Lower lobe of right lung (tissue), 2 donors: ENCODE results near the gene SAYSD1. TPM values are rescaled to one million over a fixed set of nuclear protein-coding genes. Genes with fewer than 3 reads are reported as not detected.
A peak's percentile ranks its signal among the peaks of the same experiment; 100 is the strongest.

Source experiments
- ATAC-seq, 2 donors: fragments of 200-7000 bp; cut with Tn5 transposase; one replicate each; pipeline ENCODE4 v1.9.1; 2020 to 2022; ENCODE audit warnings: mild to moderate bottlenecking in 2 of 2, moderate library complexity in 2 of 2
- DNase-seq: peaks from one replicate; pipeline ENCODE4 v3.0.0-alpha.2; 2020
- H3K27ac ChIP-seq: fragments of 200-600 bp; one replicate; pipeline ENCODE4 v1.8.0; 2022
- H3K27me3 ChIP-seq: fragments of 200-600 bp; one replicate; pipeline ENCODE4 v1.8.0; 2022; ENCODE audit warnings: low read depth
- H3K36me3 ChIP-seq: fragments of 200-600 bp; one replicate; pipeline ENCODE4 v1.8.0; 2022; ENCODE audit warnings: mild to moderate bottlenecking
- H3K4me1 ChIP-seq: fragments of 200-600 bp; one replicate; pipeline ENCODE4 v1.8.0; 2022
- H3K4me3 ChIP-seq: fragments of 200-600 bp; one replicate; pipeline ENCODE4 v1.8.0; 2022; ENCODE audit warnings: mild to moderate bottlenecking
- H3K9me3 ChIP-seq: fragments of 200-600 bp; one replicate; pipeline ENCODE4 v1.8.0; 2022
- intact Hi-C: fragments of 100-400 bp; cut with DNase I; formaldehyde crosslinking; loops from one replicate; pipeline ENCODE4 v1.11.0; 2022
- total RNA-seq: library from RNA; stranded (reverse); fragmentation: NEBNext Ultra II Directional; extraction: Animal tissue kit (Norgen Biotek cat#: 25700); gene quantifications from one replicate; pipeline ENCODE4 v1.2.1, GENCODE V29; 2021
- TF ChIP-seq, protein P1 (sequence below): fragments of 200-600 bp; IDR thresholded peaks from one replicate; pipeline ENCODE4 v1.8.0; 2022; ENCODE audit warnings: antibody characterized with exemption, mild to moderate bottlenecking
- donor health status: DM: no; HTN: yes; CAD: no; lungs with severe emphysema.

The SAYSD1 gene
- total RNA-seq, 1 donor from 2014 or later = 15.5 TPM

DNA sequence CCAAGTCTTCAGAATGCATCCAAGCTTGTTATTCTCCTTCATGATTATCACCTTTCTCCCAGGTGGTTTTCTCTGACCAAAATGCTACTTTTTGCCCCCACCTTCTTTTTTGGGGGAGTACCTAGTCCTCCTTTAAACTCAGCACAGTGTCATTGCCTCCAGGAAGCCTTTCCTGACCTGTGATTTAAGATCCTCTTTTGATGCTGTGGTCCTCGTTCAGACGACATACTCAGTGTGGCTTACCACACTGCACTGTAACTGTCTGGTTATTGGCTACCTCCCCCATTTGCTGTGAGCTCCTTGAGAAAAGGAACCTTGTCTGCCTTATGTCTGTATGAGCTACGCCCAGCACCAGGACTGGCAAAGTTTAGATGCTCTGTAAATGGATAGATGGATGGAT, 14.6 kb downstream of the SAYSD1 start:
- peaks cover 10% of the 10 kb centered on the region for H3K4me1 ChIP-seq
- peaks cover 10% of the 10 kb centered on the region for H3K36me3 ChIP-seq
- DNase-seq (no peak), ATAC-seq (peak in 1 of 2 donors; percentile 25)
- TF ChIP-seq, protein P1, sequence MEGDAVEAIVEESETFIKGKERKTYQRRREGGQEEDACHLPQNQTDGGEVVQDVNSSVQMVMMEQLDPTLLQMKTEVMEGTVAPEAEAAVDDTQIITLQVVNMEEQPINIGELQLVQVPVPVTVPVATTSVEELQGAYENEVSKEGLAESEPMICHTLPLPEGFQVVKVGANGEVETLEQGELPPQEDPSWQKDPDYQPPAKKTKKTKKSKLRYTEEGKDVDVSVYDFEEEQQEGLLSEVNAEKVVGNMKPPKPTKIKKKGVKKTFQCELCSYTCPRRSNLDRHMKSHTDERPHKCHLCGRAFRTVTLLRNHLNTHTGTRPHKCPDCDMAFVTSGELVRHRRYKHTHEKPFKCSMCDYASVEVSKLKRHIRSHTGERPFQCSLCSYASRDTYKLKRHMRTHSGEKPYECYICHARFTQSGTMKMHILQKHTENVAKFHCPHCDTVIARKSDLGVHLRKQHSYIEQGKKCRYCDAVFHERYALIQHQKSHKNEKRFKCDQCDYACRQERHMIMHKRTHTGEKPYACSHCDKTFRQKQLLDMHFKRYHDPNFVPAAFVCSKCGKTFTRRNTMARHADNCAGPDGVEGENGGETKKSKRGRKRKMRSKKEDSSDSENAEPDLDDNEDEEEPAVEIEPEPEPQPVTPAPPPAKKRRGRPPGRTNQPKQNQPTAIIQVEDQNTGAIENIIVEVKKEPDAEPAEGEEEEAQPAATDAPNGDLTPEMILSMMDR = no peak
- intact Hi-C loops = no loop called here
- H3K27ac ChIP-seq = no peak overlapping the region
- no peaks in the 10 kb centered on the region for H3K27me3 ChIP-seq
- H3K4me3 ChIP-seq = no peak overlapping the region
- H3K9me3 ChIP-seq = no peaks in the 10 kb centered on the region

DNA sequence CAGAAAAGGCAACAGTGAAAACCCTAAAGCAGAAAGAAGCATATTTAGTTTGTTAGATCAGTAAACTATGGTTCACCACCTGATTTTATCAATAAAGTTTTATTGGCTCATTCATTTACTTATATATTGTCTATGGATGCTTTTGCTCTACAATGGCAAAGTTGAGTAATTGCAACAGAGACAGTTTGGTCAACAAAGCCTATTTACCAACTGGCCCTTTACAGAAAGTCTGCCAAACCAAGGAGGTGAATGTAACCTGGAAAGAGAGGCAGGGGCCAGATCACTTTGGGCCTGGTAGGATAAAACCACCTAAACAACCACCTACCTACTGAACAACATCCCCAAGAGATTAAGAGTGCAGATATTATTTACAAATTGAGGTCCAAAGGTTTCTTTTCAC, 19.4 kb downstream of the SAYSD1 start:
- Histone ChIP-seq H3K36me3 (no peaks in the 10 kb centered on the region), H3K4me1 (no peaks in the 10 kb centered on the region), H3K27me3 (no peaks in the 10 kb centered on the region), H3K27ac (no peak overlapping the region), H3K9me3 (no peaks in the 10 kb centered on the region), H3K4me3 (no peak overlapping the region)
- DNase-seq (no peak), ATAC-seq (no peak)
- intact Hi-C loops = no loop called here
- TF ChIP-seq, protein P1 = no peak

DNA sequence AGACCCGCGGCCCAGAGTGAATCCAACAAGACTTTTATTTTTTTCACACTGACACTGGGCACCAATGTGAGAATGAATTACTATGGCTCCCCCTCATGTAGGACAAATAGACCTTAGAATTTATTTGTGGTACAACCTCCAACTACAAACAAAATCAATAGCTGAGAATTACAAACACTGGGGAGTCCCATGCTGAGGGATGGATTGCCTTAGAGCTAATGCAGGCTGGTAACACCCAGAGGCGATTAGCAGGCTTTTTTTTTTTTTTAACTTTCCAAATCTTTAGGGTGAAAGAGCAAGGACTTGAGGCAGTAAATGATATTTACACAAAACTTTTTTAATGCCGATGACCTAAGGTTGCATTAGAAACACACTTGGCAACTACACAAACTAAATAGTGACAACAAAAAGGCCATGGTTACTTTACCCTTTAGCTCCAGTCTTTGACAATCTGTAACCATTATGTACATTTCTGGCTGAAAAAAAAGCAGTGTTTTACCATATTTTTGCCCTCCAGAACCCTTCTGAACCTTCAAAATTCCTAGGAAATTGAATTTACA, 21.8 kb downstream of the SAYSD1 start:
- H3K36me3 ChIP-seq = no peaks in the 10 kb centered on the region
- H3K27me3 ChIP-seq = peaks cover 4% of the 10 kb centered on the region
- H3K9me3 ChIP-seq = no peaks in the 10 kb centered on the region
- H3K4me3 ChIP-seq = no peak overlapping the region
- intact Hi-C loops = no loop called here
- H3K27ac ChIP-seq = no peak overlapping the region
- TF ChIP-seq, protein P1 = no peak
- H3K4me1 ChIP-seq = peaks cover 6% of the 10 kb centered on the region
- ATAC-seq = no peak
- no peak for DNase-seq

DNA sequence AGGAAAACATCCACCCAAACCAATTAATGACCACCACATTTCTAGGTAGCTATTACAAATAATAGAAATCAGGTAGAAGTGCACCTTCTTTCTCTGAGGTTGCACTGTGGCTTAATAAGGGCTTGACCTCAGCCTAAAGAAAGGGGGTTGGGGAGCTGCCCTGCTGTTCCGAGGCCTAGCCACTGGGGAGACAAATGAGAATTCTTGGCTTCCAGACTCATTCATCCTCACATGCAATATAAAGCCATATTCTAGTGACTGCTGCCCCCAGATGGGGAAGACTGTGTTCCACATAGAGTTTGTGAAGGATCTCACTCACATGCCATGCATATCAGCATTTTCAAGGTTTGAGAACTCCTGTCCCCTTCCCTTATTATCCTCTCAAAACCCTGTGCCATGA, 22.9 kb downstream of the SAYSD1 start:
- Histone ChIP-seq H3K9me3 (no peaks in the 10 kb centered on the region), H3K4me3 (no peak overlapping the region), H3K27ac (no peak overlapping the region), H3K36me3 (no peaks in the 10 kb centered on the region), H3K4me1 (peaks cover 9% of the 10 kb centered on the region), H3K27me3 (peaks cover 4% of the 10 kb centered on the region)
- intact Hi-C loops = no loop called here
- no peak for DNase-seq
- ATAC-seq = no peak
- TF ChIP-seq, protein P1 = no peak

DNA sequence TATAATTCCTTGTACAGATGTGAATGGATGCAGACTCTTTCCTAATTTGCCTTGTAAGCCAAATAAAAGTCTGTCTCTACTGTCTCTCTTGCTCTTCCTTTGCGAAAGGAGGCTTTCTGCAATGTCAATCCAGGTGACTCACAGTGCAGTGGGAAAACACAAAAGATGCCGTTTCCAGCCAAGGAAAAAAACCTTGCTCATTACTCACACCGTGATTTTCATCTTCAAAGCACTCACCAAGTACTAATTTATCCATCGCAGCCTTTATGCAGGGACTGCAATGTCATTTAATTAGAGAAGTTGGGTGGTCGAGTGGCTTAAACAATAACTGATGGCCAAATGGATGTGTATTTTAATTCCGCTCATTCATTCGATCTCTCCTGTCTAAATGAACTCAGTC, 23.8 kb downstream of the SAYSD1 start:
- no peaks in the 10 kb centered on the region for H3K9me3 ChIP-seq
- peaks cover 4% of the 10 kb centered on the region for H3K27me3 ChIP-seq
- intact Hi-C loops = no loop called here
- H3K4me1 ChIP-seq = peaks cover 9% of the 10 kb centered on the region
- ATAC-seq (no peak), DNase-seq (no peak)
- no peak overlapping the region for H3K27ac ChIP-seq
- TF ChIP-seq, protein P1 = no peak
- H3K36me3 ChIP-seq = no peaks in the 10 kb centered on the region
- no peak overlapping the region for H3K4me3 ChIP-seq
